NCI-H2196 (cell line): ENCODE results near the gene KLHL8.
"Not testable (repeated sequence)": the region's sequence is repeated elsewhere in the genome, so short reads cannot be mapped to it uniquely, and the experiment has no call there.

Experiments used
- DNase-seq: peaks from one replicate; lab custom pipeline; 2025; ENCODE audit not compliant: unreplicated experiment; lab: John Stamatoyannopoulos, UW

The KLHL8 gene

GRCh38 chr4:87228262-87228860 lies 7.9 kb upstream of the KLHL8 start:
- DNase-seq: no peak

GRCh38 chr4:87227751-87228151 lies 7.3 kb upstream of the KLHL8 start:
- no peak for DNase-seq

GRCh38 chr4:87225936-87226335 lies 5.5 kb upstream of the KLHL8 start:
- no peak for DNase-seq

- no peak for DNase-seq
Observed at GRCh38 chr4:87224141-87224923, 3.9 kb upstream of the KLHL8 start.

- no peak for DNase-seq
Observed at GRCh38 chr4:87219632-87220093, 755 bp downstream of the KLHL8 start.

GRCh38 chr4:87217235-87217763 lies 3.1 kb downstream of the KLHL8 start:
- not testable (repeated sequence) for DNase-seq

GRCh38 chr4:87216469-87216868 lies 3.9 kb downstream of the KLHL8 start:
- DNase-seq: no peak

- DNase-seq: no peak
Observed at GRCh38 chr4:87213421-87214075, 6.9 kb downstream of the KLHL8 start.

GRCh38 chr4:87211249-87211952 lies 9.0 kb downstream of the KLHL8 start:
- no peak for DNase-seq

GRCh38 chr4:87209696-87210095 lies 10.7 kb downstream of the KLHL8 start:
- DNase-seq: no peak

GRCh38 chr4:87209182-87209581 lies 11.2 kb downstream of the KLHL8 start:
- DNase-seq: no peak

GRCh38 chr4:87204559-87204958 lies 15.9 kb downstream of the KLHL8 start:
- DNase-seq: no peak

GRCh38 chr4:87196927-87197326 lies 23.5 kb downstream of the KLHL8 start:
- no peak for DNase-seq

GRCh38 chr4:87196146-87196545 lies 24.3 kb downstream of the KLHL8 start:
- DNase-seq: no peak

- DNase-seq: no peak
Observed at GRCh38 chr4:87193958-87194675, 26.3 kb downstream of the KLHL8 start.

GRCh38 chr4:87192145-87192919 lies 28.1 kb downstream of the KLHL8 start:
- no peak for DNase-seq

GRCh38 chr4:87188932-87189331 lies 31.5 kb downstream of the KLHL8 start:
- no peak for DNase-seq

GRCh38 chr4:87188048-87188447 lies 32.4 kb downstream of the KLHL8 start:
- no peak for DNase-seq

GRCh38 chr4:87185146-87185870 lies 35.1 kb downstream of the KLHL8 start:
- DNase-seq: no peak
